Retinal pigment epithelial cell (primary cell): Measurements from ENCODE around the gene SIRT4.

Experiments
- DNase-seq: peaks from one replicate; pipeline ENCODE4 v3.0.0-alpha.2; 2010; ENCODE audit warnings: low read depth
- H3K4me3 ChIP-seq: 2 replicates; pipeline ENCODE4 v1.5.1; 2011; ENCODE audit warnings: mild to moderate bottlenecking, low read length, control low read depth, moderate library complexity
- CTCF ChIP-seq: conservative IDR thresholded peaks from 2 replicates; pipeline ENCODE4 v1.5.1; 2011; ENCODE audit warnings: low read depth, low read length, control low read depth, inconsistent platforms

Gene SIRT4

GRCh38 chr12:120350576-120351350, 48.6 kb downstream of the SIRT4 start:
- no peak for TF ChIP-seq CTCF
- DNase-seq: no peak
- H3K4me3 ChIP-seq: no peak overlapping the region

- H3K4me3 ChIP-seq: no peak overlapping the region
- TF ChIP-seq CTCF: no peak
- DNase-seq: peak; percentile 47
These were observed 50.0 kb downstream of the SIRT4 start for GRCh38 chr12:120352117-120352516.

- no peak for TF ChIP-seq CTCF
- no peak overlapping the region for H3K4me3 ChIP-seq
- DNase-seq: no peak
These were observed 51.0 kb downstream of the SIRT4 start for GRCh38 chr12:120353136-120353535.

- TF ChIP-seq CTCF: no peak
- H3K4me3 ChIP-seq: no peak overlapping the region
- DNase-seq: no peak
These were observed 51.6 kb downstream of the SIRT4 start for GRCh38 chr12:120353556-120354317.

GRCh38 chr12:120356567-120357030, 54.5 kb downstream of the SIRT4 start:
- DNase-seq: peak; percentile 99
- peak; percentile 90 for TF ChIP-seq CTCF
- no peak overlapping the region for H3K4me3 ChIP-seq

- no peak for TF ChIP-seq CTCF
- no peak for DNase-seq
- no peak overlapping the region for H3K4me3 ChIP-seq
These were observed 55.0 kb downstream of the SIRT4 start for GRCh38 chr12:120357104-120357503.
